K562 (cell line): Measurements from ENCODE around the gene CRTAP. TPM values are rescaled to one million over a fixed set of nuclear protein-coding genes. Genes with fewer than 3 reads are reported as not detected.

Experiments used
- CBFB ChIP-seq: sonication (generic); formaldehyde crosslinking; IDR thresholded peaks from 2 replicates; pipeline ENCODE4 v1.4.0; 2020; ENCODE audit warnings: mild to moderate bottlenecking, missing genetic modification reagents
- ELF4 ChIP-seq: fragments of 450-650 bp; formaldehyde crosslinking; IDR thresholded peaks from 2 replicates; pipeline ENCODE4 v1.4.0; 2022; ENCODE audit warnings: missing genetic modification characterization
- ESRRB ChIP-seq: fragments of 250-450 bp; sonication (Bioruptor Pico); IDR thresholded peaks from 2 replicates; pipeline ENCODE4 v1.5.0; 2020; ENCODE audit warnings: mild to moderate bottlenecking, moderate library complexity, borderline replicate concordance
- GABPA ChIP-seq: fragments of 200-800 bp; sonication (Bioruptor generic); conservative IDR thresholded peaks from 2 replicates; pipeline ENCODE4 v1.6.1; 2016; ENCODE audit warnings: low read depth, missing genetic modification characterization, missing compliant biosample characterization
- L3MBTL2 ChIP-seq: fragments of 450-650 bp; IDR thresholded peaks from 2 replicates; pipeline ENCODE4 v1.6.1; 2016; ENCODE audit warnings: mild to moderate bottlenecking, moderate library complexity
- NKRF ChIP-seq: fragments of 450-650 bp; IDR thresholded peaks from 2 replicates; pipeline ENCODE4 v1.6.1; 2016; ENCODE audit warnings: borderline replicate concordance
- SAP30 ChIP-seq: fragments of 200-600 bp; sonication (generic); IDR thresholded peaks from 2 replicates; pipeline ENCODE4 v1.6.1; 2012; ENCODE audit warnings: borderline replicate concordance, low read depth, mild to moderate bottlenecking, moderate library complexity, low read length, control low read depth, inconsistent platforms; ENCODE audit not compliant: insufficient read depth, poor library complexity, severe bottlenecking
- SREBF2 ChIP-seq: sonication (generic); formaldehyde crosslinking; IDR thresholded peaks from 2 replicates; pipeline ENCODE4 v1.4.0; 2020; ENCODE audit warnings: mild to moderate bottlenecking, missing genetic modification reagents
- TEAD1 ChIP-seq, 2 experiments: fragments of 450-650 bp in 1 of 2; sonication (generic) in 1 of 2; formaldehyde crosslinking; IDR thresholded peaks; 2 replicates each; pipeline versions ENCODE4 v1.4.0 to v1.8.0; 2020 to 2022; ENCODE audit warnings: mild to moderate bottlenecking in 2 of 2, missing genetic modification reagents in 1 of 2
- VEZF1 ChIP-seq: fragments of 200-800 bp; sonication (Bioruptor generic); IDR thresholded peaks from 2 replicates; pipeline ENCODE4 v1.6.1; 2017; ENCODE audit warnings: missing genetic modification characterization, missing compliant biosample characterization
- ZBTB7A ChIP-seq: IDR thresholded peaks from 2 replicates; pipeline ENCODE4 v1.6.1; 2011; ENCODE audit warnings: low read depth, mild to moderate bottlenecking, low read length, moderate library complexity, borderline replicate concordance; ENCODE audit not compliant: control insufficient read depth
- ZBTB9 ChIP-seq: fragments of 450-650 bp; formaldehyde crosslinking; IDR thresholded peaks from 2 replicates; pipeline ENCODE4 v1.4.0; 2020; ENCODE audit warnings: mild to moderate bottlenecking, moderate library complexity
- ZC3H4 ChIP-seq: sonication (generic); formaldehyde crosslinking; IDR thresholded peaks from 2 replicates; pipeline ENCODE4 v1.9.0; 2021; ENCODE audit warnings: missing genetic modification reagents, borderline replicate concordance
- ZKSCAN8 ChIP-seq: fragments of 200-800 bp; sonication (Bioruptor generic); IDR thresholded peaks from 2 replicates; pipeline ENCODE4 v1.6.1; 2016; ENCODE audit warnings: missing genetic modification characterization, missing compliant biosample characterization
- ZNF143 ChIP-seq: sonication (generic); formaldehyde crosslinking; IDR thresholded peaks from 2 replicates; pipeline ENCODE4 v1.9.0; 2022; ENCODE audit warnings: mild to moderate bottlenecking, missing genetic modification reagents
- ZNF639 ChIP-seq, 2 experiments: fragments of 200-800 bp in 1 of 2; sonication (Bioruptor generic) in 1 of 2; sonication (generic) in 1 of 2; formaldehyde crosslinking in 1 of 2; IDR thresholded peaks in 1 of 2; conservative IDR thresholded peaks in 1 of 2; 2 replicates each; pipeline versions ENCODE4 v1.5.0 to v1.6.1; 2016 to 2020; ENCODE audit warnings: missing compliant biosample characterization in 1 of 2, missing genetic modification characterization in 1 of 2, missing genetic modification reagents in 1 of 2
- ZNF76 ChIP-seq: fragments of 250-450 bp; sonication (Bioruptor Pico); IDR thresholded peaks from 2 replicates; pipeline ENCODE4 v1.4.0; 2020; ENCODE audit warnings: mild to moderate bottlenecking, moderate library complexity, borderline replicate concordance
- polyA plus RNA-seq, 8 experiments: library from polyadenylated mRNA; depleted of rRNA in 4 of 8; stranded (reverse) in 5 of 8; unstranded in 3 of 8; fragments of >200 nt; fragmentation: Nextera tagmentation in 2 of 8; fragmentation: Illumina TruSeq in 1 of 8; extraction: Ambion mirVana in 2 of 8; extraction: Trizol in 1 of 8; gene quantifications; 2 replicates each; pipeline versions ENCODE4 v1.2.1 to v1.2.3, GENCODE V29; 2011 to 2014; ENCODE audit warnings: inconsistent platforms in 1 of 8, missing spikeins in 1 of 8
- total RNA-seq, 7 experiments: library from RNA; depleted of rRNA in 6 of 7; stranded (reverse); fragments of >200 nt in 6 of 7; fragmentation: Illumina TruSeq in 2 of 7; extraction: Trizol in 2 of 7; gene quantifications; 2 replicates each; pipeline versions ENCODE4 v1.2.1 to v1.2.3, GENCODE V29; 2011 to 2021; ENCODE audit warnings: low replicate concordance in 1 of 7

The CRTAP gene
- total and polyA plus RNA-seq, 9 of the 15 experiments (the other 6 are each of a cell fraction or from before 2014, with no cell fraction given): 10.0 to 121 (median 53.0) TPM

- TF ChIP-seq ZNF639 (CRISPR knock-in tag; conservative IDR thresholded peaks at IDR 0.05 in 1 of 2, IDR thresholded peaks at IDR 0.05 in 1 of 2) (peak in 1 of 2 experiments; percentile 55; a peak in 1 of 4 replicates), CBFB (CRISPR knock-in tag) (peak; percentile 80; the same call in 1 of the 2 replicates), ESRRB (no peak), SAP30 (peak; percentile 24), ELF4 (CRISPR knock-in tag) (no peak), ZNF76 (CRISPR knock-in tag) (0 out of 2 replicates have a peak, but pooled peaks have one; percentile 8), TEAD1 (CRISPR knock-in tag; IDR thresholded peaks at IDR 0.05) (peak in 1 of 2 experiments; percentile 50; a peak in 1 of 4 replicates), SREBF2 (CRISPR knock-in tag) (0 out of 2 replicates have a peak, but pooled peaks have one; percentile 26), ZNF143 (CRISPR knock-in tag) (peak; percentile 44; the same call in 1 of the 2 replicates), ZBTB9 (CRISPR knock-in tag) (peak; percentile 43; the same call in 1 of the 2 replicates), ZKSCAN8 (CRISPR knock-in tag) (no peak), ZC3H4 (CRISPR knock-in tag) (peak; percentile 57; the same call in 1 of the 2 replicates), NKRF (peak; percentile 28; the same call in 1 of the 2 replicates), VEZF1 (no peak), GABPA (tag) (peak; percentile 86), ZBTB7A (no peak), L3MBTL2 (no peak)
These were observed 17.5 kb upstream of the CRTAP start (continued) for GRCh38 chr3:33096093-33096868.
